Stimulated activated CD4-positive, alpha-beta T cell treated with anti-CD3 and anti-CD28 coated beads, Interleukin-2, amount 100 ng/mL, for 4 hours (primary cell): ENCODE measurements around the gene TMEM161B.
A peak's percentile ranks its signal among the peaks of the same experiment; 100 is the strongest.
"Not testable (repeated sequence)": the region's sequence is repeated elsewhere in the genome, so short reads cannot be mapped to it uniquely, and the experiment has no call there.

Experiments used
- DNase-seq: peaks from one replicate; pipeline ENCODE4 v3.0.0-alpha.2; 2020; ENCODE audit warnings: low read depth

Gene TMEM161B

DNA sequence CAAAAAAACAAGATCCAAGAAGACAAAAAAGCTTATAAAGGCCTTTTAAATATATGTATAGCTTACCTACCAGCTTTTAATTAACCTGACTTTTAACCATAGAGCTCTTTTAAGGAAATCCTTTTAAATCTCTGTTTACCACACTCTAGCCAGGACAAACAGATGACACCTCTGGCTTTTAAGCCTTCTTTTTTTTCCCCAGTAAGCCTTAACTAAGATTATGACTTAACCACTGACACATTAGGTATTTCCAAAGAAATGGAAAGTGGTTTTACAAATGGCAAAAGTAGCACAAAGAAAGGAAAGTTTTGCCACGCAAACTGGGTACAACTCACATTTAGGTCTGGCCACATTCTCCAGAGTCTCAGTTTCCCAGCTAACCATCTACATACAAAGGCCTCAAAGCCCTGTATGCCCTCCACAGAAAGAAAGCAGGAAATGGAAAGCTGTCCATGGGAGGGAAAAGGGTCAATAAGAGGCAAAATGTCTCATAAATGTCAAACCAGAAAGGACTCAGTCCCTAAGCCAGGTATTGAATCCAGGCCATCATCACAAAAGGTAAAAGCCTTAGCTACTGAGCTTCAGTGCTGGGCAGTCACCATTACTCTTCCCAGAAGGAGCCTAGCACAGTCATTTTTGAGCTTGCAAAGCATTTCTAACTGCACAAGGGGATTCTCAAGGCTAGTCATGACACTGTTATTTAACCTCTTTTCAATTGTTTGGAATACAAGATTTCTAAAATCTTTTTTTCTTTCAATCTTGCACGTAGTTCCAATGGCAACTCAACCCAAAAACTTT, 19.7 kb downstream of the TMEM161B start:
- DNase-seq, result no peak

DNA sequence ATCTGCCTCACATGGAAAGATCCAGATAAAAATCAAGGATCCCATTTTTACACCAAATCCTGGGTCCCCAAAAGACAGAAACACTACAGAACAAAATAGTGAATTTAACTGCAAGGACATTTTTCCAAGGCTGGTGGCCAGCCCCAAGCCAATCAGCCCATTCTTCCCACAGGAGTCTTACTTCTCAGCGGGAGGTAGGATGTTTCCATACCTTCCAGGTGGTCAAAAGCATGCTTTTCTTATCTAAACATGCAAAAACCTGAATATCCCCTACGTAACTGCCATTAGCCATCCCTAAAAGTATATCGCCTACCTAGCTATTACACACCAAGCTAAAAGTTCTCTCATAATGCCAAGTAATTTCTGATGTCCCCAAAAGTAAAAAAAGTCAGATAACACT, 20.6 kb downstream of the TMEM161B start:
- DNase-seq, result no peak

GRCh38 chr5:88245893-88246244, 22.8 kb downstream of the TMEM161B start:
- no peak for DNase-seq

DNA sequence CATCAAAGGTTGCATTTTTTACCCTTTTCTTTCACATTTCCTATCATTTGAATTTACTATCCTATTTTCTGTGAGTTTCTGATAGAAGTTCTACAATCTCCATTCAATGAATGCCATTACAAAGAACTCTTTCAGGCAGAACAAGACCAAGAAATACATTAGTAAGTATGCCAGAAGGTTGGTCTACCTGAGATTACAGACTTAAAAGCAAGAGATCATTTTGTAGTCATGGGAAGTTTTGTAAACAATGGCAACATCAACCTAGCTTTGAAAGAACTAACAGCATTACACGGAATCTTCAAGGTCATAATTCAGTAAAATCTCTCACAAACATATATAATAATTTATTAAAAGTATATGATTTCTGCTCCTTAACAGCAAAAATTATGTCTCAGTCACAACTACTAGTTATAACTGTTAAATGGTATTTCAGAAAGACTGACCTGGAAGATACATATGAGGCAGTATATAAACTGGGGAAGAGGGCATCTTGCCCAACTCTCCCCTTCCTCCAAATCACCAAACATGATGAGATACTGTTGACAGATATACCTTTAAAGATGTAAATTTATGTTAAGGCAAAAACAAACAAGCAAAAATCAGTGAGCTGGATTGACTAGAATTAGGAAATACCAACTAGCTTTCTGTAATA, 23.3 kb downstream of the TMEM161B start:
- no peak for DNase-seq

DNA sequence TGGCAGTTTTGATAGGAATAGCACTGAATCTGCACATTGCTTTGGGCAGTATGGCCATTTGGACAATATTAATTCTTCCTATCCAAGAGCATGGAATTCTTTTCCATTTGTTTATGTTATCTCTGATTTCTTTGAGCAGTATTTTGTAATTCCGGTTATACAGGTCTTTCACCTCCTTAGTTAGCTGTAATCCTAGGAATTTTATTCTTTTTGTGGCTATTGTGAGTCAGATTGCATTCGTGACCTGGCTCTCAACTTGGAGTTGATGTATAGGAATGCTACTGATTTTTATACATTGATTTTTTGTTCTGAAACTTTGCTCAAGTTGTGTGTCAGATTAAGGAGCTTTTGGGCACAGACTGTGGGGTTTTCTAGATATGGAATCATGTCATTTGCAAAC, 24.0 kb downstream of the TMEM161B start:
- no peak for DNase-seq

GRCh38 chr5:88243493-88243892, 25.2 kb downstream of the TMEM161B start:
- DNase-seq, result not testable (repeated sequence)

GRCh38 chr5:88238732-88239131, 29.9 kb downstream of the TMEM161B start:
- DNase-seq, result no peak

DNA sequence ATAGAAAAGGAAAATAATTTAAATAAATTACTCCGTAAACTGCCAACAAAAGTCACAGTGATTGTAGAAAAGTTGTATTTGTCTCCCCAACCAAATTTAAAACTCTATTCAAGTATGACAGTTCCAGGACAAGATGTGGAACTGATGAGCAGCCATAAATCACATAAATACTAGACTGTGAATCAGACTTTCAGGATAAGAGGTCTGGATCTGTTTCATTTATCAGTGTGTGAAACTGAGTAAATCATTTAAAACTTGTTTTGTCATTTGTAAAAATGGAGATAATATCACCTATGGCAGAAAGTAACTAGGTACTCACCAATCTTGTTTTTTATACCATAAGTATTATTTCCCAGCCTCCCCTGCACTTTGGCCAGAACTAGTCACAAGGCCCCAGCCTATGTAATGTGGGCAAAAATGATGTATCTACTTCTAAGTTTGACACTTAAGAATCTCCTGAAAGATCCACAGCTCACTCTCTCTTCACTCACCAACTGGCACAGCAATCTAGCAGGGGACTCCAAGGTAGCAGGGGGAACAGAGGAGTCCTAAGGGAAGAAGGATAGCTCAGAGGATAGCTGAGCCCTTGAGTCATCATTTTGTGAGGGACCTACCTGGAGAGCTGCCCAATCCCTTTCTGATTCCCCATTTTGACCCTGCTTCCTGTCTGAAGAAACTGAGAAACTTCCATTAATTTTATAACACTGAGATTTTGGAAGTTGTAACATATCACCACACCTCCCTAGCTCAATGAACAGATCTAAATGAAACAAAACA, 31.6 kb downstream of the TMEM161B start:
- no peak for DNase-seq

DNA sequence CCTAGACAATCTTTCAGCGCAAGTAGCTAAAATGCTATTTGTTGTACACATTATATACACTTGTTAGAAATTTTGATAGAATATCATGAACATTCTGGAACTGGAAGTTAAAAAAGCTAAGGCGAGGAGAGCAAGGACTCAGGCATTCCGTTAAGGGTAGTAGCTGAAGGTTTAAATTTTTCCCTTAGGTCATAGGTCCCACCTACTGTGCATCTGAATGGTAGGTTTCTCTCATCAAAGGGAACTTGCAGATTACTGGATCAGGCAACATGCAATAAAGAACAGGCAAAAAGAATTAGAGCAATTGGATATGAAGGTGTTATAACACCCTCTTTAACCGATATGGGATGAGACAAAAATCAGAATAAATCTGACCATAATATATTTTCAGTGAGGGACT, 32.8 kb downstream of the TMEM161B start:
- DNase-seq, result no peak

DNA sequence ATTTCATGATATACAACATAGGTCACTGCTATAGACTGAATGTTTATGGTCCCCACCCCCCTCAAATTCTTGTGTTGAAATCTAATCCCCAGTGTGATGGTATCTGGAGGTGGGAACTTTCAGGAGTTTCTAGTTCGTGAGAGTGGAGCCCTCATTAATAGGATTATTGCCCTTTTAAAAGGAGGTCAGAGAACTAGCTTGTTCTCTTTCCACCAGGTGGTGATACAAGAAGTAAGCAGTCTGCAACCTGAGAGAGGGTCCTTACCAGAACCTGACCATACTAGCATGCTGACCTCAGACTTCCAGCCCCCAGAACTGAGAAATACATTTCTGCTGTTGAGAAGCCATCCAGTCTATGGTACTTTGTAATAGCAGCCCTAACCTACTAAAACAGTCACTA, 33.3 kb downstream of the TMEM161B start:
- no peak for DNase-seq

- no peak for DNase-seq
Observed at GRCh38 chr5:88230546-88231066, 38.0 kb downstream of the TMEM161B start.

DNA sequence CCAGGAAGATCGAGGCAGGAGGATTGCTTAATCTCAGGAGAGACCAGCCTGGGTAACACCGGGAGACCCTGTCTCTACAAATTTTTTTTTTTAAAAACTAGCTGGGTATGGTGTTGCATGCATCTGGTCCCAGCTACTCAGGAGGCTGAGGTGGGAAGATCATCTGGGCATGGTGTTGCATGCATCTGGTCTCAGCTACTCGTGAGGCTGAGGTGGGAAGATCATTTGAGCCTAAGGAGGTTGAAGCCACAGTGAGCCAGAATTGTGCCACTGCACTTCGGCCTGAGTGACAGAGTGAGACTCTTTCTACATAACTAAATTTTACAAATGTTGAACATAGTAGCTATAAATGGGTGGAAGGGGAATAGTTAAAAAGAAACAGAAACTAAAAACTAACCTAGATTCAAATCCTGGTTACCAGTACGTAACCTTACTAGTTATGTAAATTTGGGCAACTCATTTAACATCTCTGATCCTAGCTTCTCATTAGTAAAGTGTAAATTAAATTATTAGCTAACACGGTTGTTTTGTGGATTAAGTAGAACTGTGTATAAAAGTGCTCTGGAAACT, 41.7 kb downstream of the TMEM161B start:
- DNase-seq, result no peak

GRCh38 chr5:88214655-88215054, 54.0 kb downstream of the TMEM161B start:
- DNase-seq, result no peak

GRCh38 chr5:88207575-88207974, 61.1 kb downstream of the TMEM161B start:
- DNase-seq, result no peak

DNA sequence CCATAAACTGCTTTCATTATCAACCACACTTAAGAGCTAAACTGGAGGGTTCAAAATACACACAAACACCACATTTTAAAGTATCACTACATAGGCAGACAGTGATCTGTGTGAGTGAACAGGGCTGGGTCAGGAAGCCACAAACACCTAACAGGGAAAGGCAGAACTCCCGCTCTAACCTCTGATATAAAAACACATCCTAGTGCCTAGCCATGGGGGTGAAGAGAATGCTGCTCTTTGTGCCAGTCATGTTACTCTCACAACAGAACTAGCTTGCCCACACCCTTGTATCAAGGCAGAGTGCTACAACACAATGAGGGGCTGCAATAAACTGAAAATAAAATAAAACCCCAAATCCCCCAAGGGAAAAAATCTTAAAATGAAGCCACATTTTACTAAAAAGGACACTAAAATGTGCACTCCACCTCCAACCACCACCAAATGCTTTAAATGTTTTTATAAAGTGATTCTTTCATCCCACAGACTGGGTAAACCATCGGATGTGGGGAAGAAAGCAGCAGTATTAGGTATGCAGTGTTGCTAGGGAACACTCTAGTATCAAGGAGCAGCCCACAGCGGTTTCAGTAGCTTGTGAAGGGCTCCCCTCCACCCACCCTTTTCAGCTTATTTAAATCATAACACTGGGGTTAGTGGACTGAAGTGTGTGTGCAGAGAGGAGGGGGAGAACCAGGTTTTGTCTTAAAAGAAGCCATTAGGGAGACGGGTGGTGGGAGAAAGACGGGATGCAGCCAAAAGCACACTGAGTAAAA, 64.5 kb downstream of the TMEM161B start:
- no peak for DNase-seq

DNA sequence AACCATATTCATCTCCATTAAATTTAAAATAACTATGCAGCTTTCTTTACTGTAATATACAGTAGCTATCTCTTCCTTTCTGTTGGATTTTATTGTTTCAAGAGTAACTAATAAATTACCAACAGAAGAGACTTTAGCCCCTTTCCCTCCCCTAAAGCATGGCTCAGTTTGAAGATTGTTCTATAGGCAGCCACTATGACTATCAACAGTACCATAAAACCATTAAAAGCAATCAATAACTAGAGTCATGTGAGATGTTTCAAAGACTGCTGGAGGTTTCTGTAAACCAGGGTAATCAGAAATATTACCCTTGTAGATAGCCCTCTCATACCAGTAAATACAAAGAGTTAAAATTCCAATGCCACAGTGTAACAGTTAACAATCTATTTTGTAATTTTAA, 73.0 kb downstream of the TMEM161B start:
- no peak for DNase-seq

- DNase-seq, result no peak
Observed at GRCh38 chr5:88193896-88194295, 74.7 kb downstream of the TMEM161B start.

DNA sequence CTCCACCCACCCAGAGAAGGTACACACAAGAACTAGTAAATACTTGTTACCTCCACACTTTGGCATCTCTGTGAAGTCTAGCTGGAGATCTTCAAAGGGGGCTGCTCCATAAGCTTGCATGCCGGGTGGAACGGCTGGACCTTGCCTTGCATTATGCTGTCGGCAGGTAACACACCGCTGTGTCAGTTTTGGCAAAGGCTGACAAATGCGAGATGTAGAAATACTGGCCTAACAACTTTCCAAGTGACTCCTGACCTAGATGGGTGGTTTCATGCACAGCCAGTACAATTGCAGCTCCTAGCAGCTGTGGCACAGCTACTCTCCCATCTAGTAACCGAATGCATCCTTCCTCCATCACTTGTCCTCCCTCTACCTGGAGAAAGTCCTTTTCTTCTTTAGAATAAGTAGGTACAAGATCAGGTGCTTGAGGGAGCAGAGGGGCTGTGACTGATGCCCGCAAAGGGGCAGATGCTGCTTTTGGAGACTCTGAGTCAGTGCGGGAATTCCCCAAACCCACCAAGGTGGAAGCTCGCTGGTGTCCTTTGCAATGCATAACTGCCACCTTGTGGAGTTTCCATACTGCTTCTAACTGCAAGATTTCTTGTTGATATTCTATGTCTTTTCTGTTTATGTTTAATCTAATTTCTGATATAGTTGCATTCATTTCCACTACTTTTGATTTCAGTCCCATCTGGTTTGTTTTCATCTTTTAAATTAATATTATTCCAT, 78.4 kb downstream of the TMEM161B start:
- peak; percentile 29 for DNase-seq

DNA sequence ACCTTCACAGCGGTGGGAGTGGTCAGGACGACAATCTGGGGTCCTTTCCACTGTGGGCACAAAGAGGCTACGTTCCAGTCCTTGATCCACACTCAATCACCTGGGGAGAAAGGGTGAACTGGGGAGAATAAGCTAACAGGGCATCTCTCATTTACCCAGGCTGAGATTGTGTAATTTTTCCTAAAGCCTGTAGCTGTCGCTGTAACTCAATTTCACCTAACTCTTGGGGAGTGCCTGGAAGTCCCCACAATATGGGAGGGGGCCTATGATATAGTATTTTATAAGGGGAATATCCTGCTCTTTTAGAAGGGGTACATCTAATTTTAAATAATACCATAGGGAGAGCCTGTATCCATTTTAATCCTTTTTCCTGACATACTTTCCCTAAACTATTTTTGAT, 79.2 kb downstream of the TMEM161B start:
- not testable (repeated sequence) for DNase-seq

GRCh38 chr5:88188458-88189132, 80.0 kb downstream of the TMEM161B start:
- DNase-seq, result no peak
